RWPE1 (cell line): ENCODE data around the gene OLFML3.

Source experiments
- CTCF ChIA-PET: fragments of 350-600 bp; sonication (Branson Sonifier 250); formaldehyde crosslinking; extraction: SDS; loops from one replicate; lab custom pipeline; 2021; lab: Yijun Ruan, JAX
- POLR2A ChIA-PET: fragments of 400-600 bp; formaldehyde crosslinking; extraction: SDS; loops from one replicate; lab custom pipeline; 2020; ENCODE audit warnings: antibody characterized with exemption; ENCODE audit not compliant: low non-redundant PET; lab: Yijun Ruan, JAX
- DNase-seq: peaks from one replicate; pipeline ENCODE4 v3.0.0; 2012; ENCODE audit warnings: low spot score
- H3K27ac ChIP-seq: fragments of 450-650 bp; 2 replicates; pipeline ENCODE4 v1.5.1; 2017
- TF ChIP-seq, protein P1 (sequence below): fragments of 450-650 bp; conservative IDR thresholded peaks from 2 replicates; pipeline ENCODE4 v1.5.1; 2017; ENCODE audit warnings: low read depth, mild to moderate bottlenecking

The OLFML3 gene

DNA sequence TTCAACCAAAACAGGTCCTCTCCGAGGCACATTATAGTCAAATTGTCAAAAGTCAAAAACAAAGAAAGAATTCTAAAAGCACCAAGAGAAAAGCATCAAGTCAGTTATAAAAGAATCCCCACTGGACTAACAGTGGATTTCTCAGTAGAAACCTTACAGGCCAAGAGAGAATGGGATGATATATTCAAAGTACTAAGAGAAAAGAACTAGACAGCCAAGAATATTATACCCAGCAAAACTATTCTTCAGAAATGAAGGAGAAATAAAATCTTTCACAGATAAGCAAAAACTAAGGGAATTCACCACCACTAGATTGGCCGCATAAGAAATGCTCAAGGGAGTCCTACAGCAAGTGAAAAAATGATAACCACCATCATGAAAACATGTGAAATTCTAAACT, 16.1 kb downstream of the OLFML3 start:
- TF ChIP-seq, protein P1, sequence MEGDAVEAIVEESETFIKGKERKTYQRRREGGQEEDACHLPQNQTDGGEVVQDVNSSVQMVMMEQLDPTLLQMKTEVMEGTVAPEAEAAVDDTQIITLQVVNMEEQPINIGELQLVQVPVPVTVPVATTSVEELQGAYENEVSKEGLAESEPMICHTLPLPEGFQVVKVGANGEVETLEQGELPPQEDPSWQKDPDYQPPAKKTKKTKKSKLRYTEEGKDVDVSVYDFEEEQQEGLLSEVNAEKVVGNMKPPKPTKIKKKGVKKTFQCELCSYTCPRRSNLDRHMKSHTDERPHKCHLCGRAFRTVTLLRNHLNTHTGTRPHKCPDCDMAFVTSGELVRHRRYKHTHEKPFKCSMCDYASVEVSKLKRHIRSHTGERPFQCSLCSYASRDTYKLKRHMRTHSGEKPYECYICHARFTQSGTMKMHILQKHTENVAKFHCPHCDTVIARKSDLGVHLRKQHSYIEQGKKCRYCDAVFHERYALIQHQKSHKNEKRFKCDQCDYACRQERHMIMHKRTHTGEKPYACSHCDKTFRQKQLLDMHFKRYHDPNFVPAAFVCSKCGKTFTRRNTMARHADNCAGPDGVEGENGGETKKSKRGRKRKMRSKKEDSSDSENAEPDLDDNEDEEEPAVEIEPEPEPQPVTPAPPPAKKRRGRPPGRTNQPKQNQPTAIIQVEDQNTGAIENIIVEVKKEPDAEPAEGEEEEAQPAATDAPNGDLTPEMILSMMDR: no peak
- ChIA-PET POLR2A (no interaction called here), CTCF (interaction anchor here (0.7 kb wide), 2 partner anchors 10 to 14 kb away, joined by 3 to 4 read pairs; no protein-coding TSS in a partner anchor)
- H3K27ac ChIP-seq: no peak overlapping the region
- DNase-seq: no peak

DNA sequence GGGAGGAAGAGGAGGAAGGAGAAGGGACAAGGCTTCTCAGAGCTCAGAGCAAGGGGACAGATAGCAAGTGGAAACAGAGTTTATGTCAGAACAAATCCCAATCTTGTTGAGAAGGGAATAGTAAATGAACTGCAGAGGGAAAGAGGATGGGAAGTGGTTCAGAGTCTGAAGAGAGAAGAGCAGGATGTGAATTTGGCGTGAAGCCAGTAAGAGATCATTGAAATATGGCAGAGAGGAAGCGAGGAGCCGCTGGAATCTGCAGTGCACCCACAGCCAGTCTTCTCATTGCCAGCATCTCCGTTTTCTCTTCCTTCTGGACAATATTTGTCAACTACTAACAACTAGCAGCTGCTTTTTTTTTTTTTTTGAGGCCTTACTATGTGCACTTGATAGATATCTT, 19.1 kb downstream of the OLFML3 start:
- POLR2A ChIA-PET: interaction anchor here (0.5 kb wide), 1 partner anchor 25 kb away, joined by 5 read pairs; no protein-coding TSS in a partner anchor

DNA sequence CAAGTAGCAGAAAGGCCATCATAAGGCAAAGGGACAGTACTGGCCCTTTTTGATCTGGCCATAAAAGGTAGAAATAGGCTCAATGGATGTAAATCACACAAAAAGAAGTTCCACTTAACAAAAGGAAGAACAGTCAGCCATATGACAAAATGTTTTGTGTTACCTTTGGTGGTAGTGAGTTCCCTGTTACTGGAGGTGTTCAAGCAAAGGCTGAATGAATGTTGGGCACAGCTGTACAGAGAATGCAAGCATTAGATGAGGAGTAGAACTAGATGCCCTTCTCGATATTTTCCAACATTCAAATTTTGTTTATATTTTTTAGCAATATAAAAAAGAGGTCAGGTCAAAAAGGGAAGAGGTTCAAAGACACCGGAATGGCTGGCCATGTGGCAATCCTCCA, 20.0 kb downstream of the OLFML3 start:
- no peak for DNase-seq
- TF ChIP-seq, protein P1: no peak
- POLR2A ChIA-PET: no interaction called here
- H3K27ac ChIP-seq: no peak overlapping the region
- CTCF ChIA-PET: no interaction called here

More for the DNA sequence above, 19.1 kb downstream of the OLFML3 start:
- CTCF ChIA-PET: interaction anchor here (0.6 kb wide), 1 partner anchor 53 kb away, joined by 5 read pairs; no protein-coding TSS in a partner anchor
- H3K27ac ChIP-seq: no peak overlapping the region
- TF ChIP-seq, protein P1: no peak
- DNase-seq: no peak

DNA sequence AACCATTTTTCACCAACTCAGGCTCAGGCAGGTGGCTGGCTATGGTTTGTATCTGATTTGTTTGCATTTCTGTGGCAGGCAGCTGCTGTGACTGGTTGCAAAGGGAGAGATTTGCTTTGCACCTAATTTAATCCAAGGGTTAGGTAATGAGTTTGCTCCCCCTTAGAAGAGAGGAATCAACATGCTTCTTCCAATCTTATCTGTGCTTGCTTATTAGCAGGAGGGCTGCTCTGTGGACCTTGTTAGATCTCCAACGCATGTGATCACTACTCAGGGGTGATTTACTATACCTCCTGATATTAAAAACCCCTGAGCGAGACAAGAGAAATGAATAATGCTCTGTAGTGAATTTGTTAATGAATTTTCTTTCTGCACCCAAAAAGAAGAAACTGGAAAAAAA, 20.5 kb downstream of the OLFML3 start:
- TF ChIP-seq, protein P1: no peak
- POLR2A ChIA-PET: no interaction called here
- no peak for DNase-seq
- CTCF ChIA-PET: interaction anchor here (1.8 kb wide), 1 partner anchor 283 kb away, joined by 5 read pairs; no protein-coding TSS in a partner anchor
- H3K27ac ChIP-seq: no peak overlapping the region

DNA sequence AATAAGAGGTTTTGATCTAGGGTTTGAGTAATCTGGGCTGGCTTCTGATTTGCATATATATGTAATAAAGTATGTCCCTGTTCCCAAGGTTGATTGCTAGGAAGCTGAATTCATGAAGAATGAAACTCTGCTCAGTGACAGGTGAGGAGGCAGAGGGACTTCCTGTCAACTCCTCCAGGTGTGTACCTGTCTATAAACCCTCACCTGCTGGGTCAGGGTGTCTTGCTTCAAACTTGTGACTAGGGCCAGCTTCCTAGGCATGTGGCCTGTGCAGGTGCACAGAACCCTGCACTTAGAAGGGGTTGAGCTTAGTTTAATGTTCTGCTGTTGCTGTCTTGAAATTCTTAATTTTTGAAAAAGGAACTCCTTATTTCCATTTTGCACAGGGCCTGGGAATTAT, 21.1 kb downstream of the OLFML3 start:
- no peak overlapping the region for H3K27ac ChIP-seq
- TF ChIP-seq, protein P1: no peak
- ChIA-PET POLR2A (no interaction called here), CTCF (interaction anchor here (0.9 to 1.8 kb wide), 2 partner anchors 33 to 282 kb away, joined by 3 to 5 read pairs; no protein-coding TSS in a partner anchor)
- DNase-seq: no peak

DNA sequence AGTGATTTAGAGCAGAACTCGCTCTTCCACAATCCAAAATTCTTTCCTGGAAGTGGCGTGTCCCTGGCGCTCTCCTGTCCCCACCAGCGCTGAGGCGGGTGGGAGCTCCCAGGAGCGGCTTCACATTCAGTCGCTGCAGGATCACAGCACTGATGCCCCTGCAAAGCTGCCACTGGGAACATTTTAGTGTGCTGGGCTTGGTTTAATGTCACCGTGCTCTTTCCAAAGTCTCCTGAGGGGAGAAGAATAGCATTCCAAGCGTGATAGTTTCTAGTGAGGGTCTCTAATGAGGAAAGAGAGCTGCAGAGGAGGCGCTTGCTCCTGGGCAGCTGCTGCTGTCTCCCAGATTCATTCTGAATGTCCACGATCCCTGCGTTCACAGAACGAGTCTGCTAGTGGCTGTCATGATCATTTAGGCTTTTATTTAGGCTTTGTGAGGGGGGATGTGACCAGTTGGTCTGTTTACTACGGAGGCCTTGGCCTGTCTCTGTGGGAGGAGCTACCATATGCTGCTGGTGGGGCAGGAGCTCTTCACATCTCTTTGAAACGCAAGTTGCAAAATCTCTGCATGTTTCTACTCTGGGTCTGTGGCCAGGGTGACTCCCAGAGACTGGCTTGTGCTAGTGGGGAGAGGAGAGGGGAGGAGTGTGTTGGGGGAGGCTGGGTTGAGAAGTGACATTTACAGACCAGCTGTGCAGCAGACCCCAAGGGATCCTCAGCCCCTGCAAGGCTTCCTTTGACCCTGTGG, 23.4 kb downstream of the OLFML3 start:
- POLR2A ChIA-PET: no interaction called here
- CTCF ChIA-PET: interaction anchor here (0.5 kb wide), 1 partner anchor 820 kb away, joined by 3 read pairs; no protein-coding TSS in a partner anchor
- TF ChIP-seq, protein P1: no peak

More for the DNA sequence above, 23.4 kb downstream of the OLFML3 start:
- H3K27ac ChIP-seq: no peak overlapping the region
- no peak for DNase-seq
